GOT3 (cell line): ENCODE measurements around the gene ASB1.
"Not testable (repeated sequence)": the region's sequence is repeated elsewhere in the genome, so short reads cannot be mapped to it uniquely, and the experiment has no call there.

Experiments
- DNase-seq: peaks from one replicate; lab custom pipeline; 2025; ENCODE audit warnings: mixed read lengths; lab: John Stamatoyannopoulos, UW

ASB1 gene

GRCh38 chr2:238404406-238405216 is 22.1 kb upstream of the ASB1 start:
- no peak for DNase-seq

GRCh38 chr2:238405217-238405555 is 21.5 kb upstream of the ASB1 start:
- DNase-seq, result not testable (repeated sequence)

GRCh38 chr2:238406221-238406997 is 20.3 kb upstream of the ASB1 start:
- DNase-seq, result no peak

GRCh38 chr2:238406998-238407285 is 19.8 kb upstream of the ASB1 start:
- DNase-seq, result no peak

GRCh38 chr2:238407566-238407965 is 19.2 kb upstream of the ASB1 start:
- no peak for DNase-seq

GRCh38 chr2:238408615-238409340 is 17.9 kb upstream of the ASB1 start:
- no peak for DNase-seq

- DNase-seq, result no peak
These were observed 17.2 kb upstream of the ASB1 start for GRCh38 chr2:238409341-238410199.

GRCh38 chr2:238412067-238412767 is 14.5 kb upstream of the ASB1 start:
- no peak for DNase-seq

- no peak for DNase-seq
These were observed 13.4 kb upstream of the ASB1 start for GRCh38 chr2:238413368-238413767.

- DNase-seq, result no peak
These were observed 11.5 kb upstream of the ASB1 start for GRCh38 chr2:238415036-238415764.

GRCh38 chr2:238415893-238416292 is 10.8 kb upstream of the ASB1 start:
- DNase-seq, result no peak

- DNase-seq, result no peak
These were observed 8.3 kb upstream of the ASB1 start for GRCh38 chr2:238418196-238418998.

- DNase-seq, result no peak
These were observed 7.7 kb upstream of the ASB1 start for GRCh38 chr2:238418999-238419546.

- DNase-seq, result no peak
These were observed 6.3 kb upstream of the ASB1 start for GRCh38 chr2:238420442-238420841.

GRCh38 chr2:238420878-238421694 is 5.6 kb upstream of the ASB1 start:
- no peak for DNase-seq

GRCh38 chr2:238421695-238422035 is 5.1 kb upstream of the ASB1 start:
- DNase-seq, result no peak

GRCh38 chr2:238422285-238422684 is 4.4 kb upstream of the ASB1 start:
- no peak for DNase-seq

GRCh38 chr2:238422940-238423339 is 3.8 kb upstream of the ASB1 start:
- no peak for DNase-seq
